Measurements from ENCODE around the gene CUEDC1.

CUEDC1 gene

GRCh38 chr17:57914273-57915142 is 40.7 kb downstream of the CUEDC1 start:
- no peak for ATAC-seq

GRCh38 chr17:57913575-57914272 is 41.5 kb downstream of the CUEDC1 start:
- no peak for ATAC-seq

- no peak for ATAC-seq
These were observed 43.2 kb downstream of the CUEDC1 start for GRCh38 chr17:57911834-57912673.

GRCh38 chr17:57910462-57911420 is 44.5 kb downstream of the CUEDC1 start:
- ATAC-seq = no peak

GRCh38 chr17:57909551-57909950 is 45.7 kb downstream of the CUEDC1 start:
- no peak for ATAC-seq

- no peak for ATAC-seq
These were observed 46.9 kb downstream of the CUEDC1 start for GRCh38 chr17:57908278-57908677.

- ATAC-seq = no peak
These were observed 48.3 kb downstream of the CUEDC1 start for GRCh38 chr17:57906910-57907309.

GRCh38 chr17:57905875-57906455 is 49.2 kb downstream of the CUEDC1 start:
- no peak for ATAC-seq

GRCh38 chr17:57903961-57904360 is 51.3 kb downstream of the CUEDC1 start:
- no peak for ATAC-seq

- ATAC-seq = peak in 1 of 2 donors; percentile 25
These were observed 52.1 kb downstream of the CUEDC1 start for GRCh38 chr17:57902800-57903759.

- ATAC-seq = peak in 1 of 2 donors; percentile 61
These were observed 53.0 kb downstream of the CUEDC1 start for GRCh38 chr17:57902117-57902799.

GRCh38 chr17:57900991-57901743 is 54.0 kb downstream of the CUEDC1 start:
- ATAC-seq = no peak

- no peak for ATAC-seq
These were observed 55.4 kb downstream of the CUEDC1 start for GRCh38 chr17:57899822-57900221.

GRCh38 chr17:57899391-57899790 is 55.8 kb downstream of the CUEDC1 start:
- no peak for ATAC-seq

- no peak for ATAC-seq
These were observed 56.5 kb downstream of the CUEDC1 start for GRCh38 chr17:57898487-57899311.

GRCh38 chr17:57895382-57896060 is 59.7 kb downstream of the CUEDC1 start:
- ATAC-seq = no peak

- no peak for ATAC-seq
These were observed 60.4 kb downstream of the CUEDC1 start for GRCh38 chr17:57894848-57895247.
